A549 treated with CpdA at 1 μM for 4 hours (cell line): ENCODE measurements around the gene CCDC88A. TPM values are rescaled to one million over a fixed set of nuclear protein-coding genes. Genes with fewer than 3 reads are reported as not detected.

ENCODE experiments used
- total RNA-seq: library from RNA; stranded (reverse); fragments of 200-300 nt; extraction: Qiagen RNA extraction; gene quantifications from 5 replicates; pipeline ENCODE4 v1.2.3, GENCODE V29; 2022; ENCODE audit warnings: low read depth

CCDC88A gene
- 20.8 to 33.1 TPM (median 25.9 TPM) in 5 replicates for total RNA-seq

GRCh38 chr2:55419679-55420438 lies at the start of gene CCDC88A:
TSS of gene CCDC88A (minus strand) at chr2:55419856. CDS start at chr2:55419079, 777 bp downstream.

GRCh38 chr2:55268907-55269644 lies 150.6 kb downstream of the CCDC88A start, which contains the start of gene MTIF2:
TSS of gene MTIF2 (minus strand) at chr2:55269231. CDS start at chr2:55263858, 5,373 bp downstream.

Other genes starting within 250 kb of the CCDC88A start
- 1.9 to 3.1 TPM (median 2.4 TPM) in 5 replicates for gene CLHC1, start 187.6 kb downstream of the CCDC88A start, total RNA-seq
- 2,632 to 3,331 TPM (median 2,818 TPM) in 5 replicates for gene RPS27A, start 187.2 kb downstream of the CCDC88A start, total RNA-seq
- 40.2 to 51.0 TPM (median 43.4 TPM) in 5 replicates for gene MTIF2, start 150.6 kb downstream of the CCDC88A start, total RNA-seq
- gene CFAP36, start 99.9 kb upstream of the CCDC88A start, total RNA-seq: 49.6 to 53.2 TPM (median 50.8 TPM) in 5 replicates
- 31.6 to 34.0 TPM (median 33.1 TPM) in 5 replicates for gene PPP4R3B, start 197.8 kb upstream of the CCDC88A start, total RNA-seq